ENCODE measurements around the gene CAB39. TPM values are rescaled to one million over a fixed set of nuclear protein-coding genes. Genes with fewer than 3 reads are reported as not detected.
A peak's percentile ranks its signal among the peaks of the same experiment; 100 is the strongest.

Gene CAB39
- total and polyA plus RNA-seq, 2 experiments from 2014 or later: 31.9 to 36.2 TPM

GRCh38 chr2:230779126-230779525, 66.5 kb downstream of the CAB39 start:
- H3K36me3 ChIP-seq: no peaks in the 10 kb centered on the region

GRCh38 chr2:230779607-230780006, 67.0 kb downstream of the CAB39 start:
- H3K4me3 ChIP-seq: no peak overlapping the region
- peak overlapping the region; percentile 62 for H3K27ac ChIP-seq
- no peak for TF ChIP-seq CTCF (IDR thresholded peaks at IDR 0.05; ENCODE audit: low read depth, low read length)

More at GRCh38 chr2:230779126-230779525, 66.5 kb downstream of the CAB39 start:
- no peaks in the 10 kb centered on the region for H3K9me3 ChIP-seq (ENCODE audit: low read depth)
- H3K4me3 ChIP-seq: no peak overlapping the region
- peak overlapping the region; percentile 62 for H3K27ac ChIP-seq
- H3K27me3 ChIP-seq: no peaks in the 10 kb centered on the region
- no peak for TF ChIP-seq CTCF (IDR thresholded peaks at IDR 0.05; ENCODE audit: low read depth, low read length)
- no peak for DNase-seq (ENCODE audit: low read depth in 1 of 2, low spot score in 1 of 2)
- peaks cover 24% of the 10 kb centered on the region for H3K4me1 ChIP-seq (ENCODE audit: low read depth)

GRCh38 chr2:230781130-230781797, 68.6 kb downstream of the CAB39 start:
- Histone ChIP-seq H3K9me3 (ENCODE audit: low read depth) (no peaks in the 10 kb centered on the region), H3K4me1 (ENCODE audit: low read depth) (peaks cover 25% of the 10 kb centered on the region), H3K27ac (peak overlapping the region; percentile 50), H3K4me3 (no peak overlapping the region), H3K36me3 (no peaks in the 10 kb centered on the region), H3K27me3 (no peaks in the 10 kb centered on the region)
- TF ChIP-seq CTCF (IDR thresholded peaks at IDR 0.05; ENCODE audit: low read depth, low read length): no peak
- no peak for DNase-seq (ENCODE audit: low read depth in 1 of 2, low spot score in 1 of 2)

More at GRCh38 chr2:230779607-230780006, 67.0 kb downstream of the CAB39 start:
- Histone ChIP-seq H3K27me3 (no peaks in the 10 kb centered on the region), H3K9me3 (ENCODE audit: low read depth) (no peaks in the 10 kb centered on the region), H3K4me1 (ENCODE audit: low read depth) (peaks cover 20% of the 10 kb centered on the region), H3K36me3 (no peaks in the 10 kb centered on the region)
- peak in 1 of 2 donors; percentile 14 for DNase-seq (ENCODE audit: low read depth in 1 of 2, low spot score in 1 of 2)

- no peak for DNase-seq (ENCODE audit: low read depth in 1 of 2, low spot score in 1 of 2)
These were observed 70.5 kb downstream of the CAB39 start for GRCh38 chr2:230783101-230783500.

GRCh38 chr2:230784795-230785194, 72.2 kb downstream of the CAB39 start:
- H3K27ac ChIP-seq: peak overlapping the region; percentile 95
- DNase-seq (ENCODE audit: low read depth in 1 of 2, low spot score in 1 of 2): peak; percentile 37 to 51
- no peaks in the 10 kb centered on the region for H3K9me3 ChIP-seq (ENCODE audit: low read depth)
- no peak overlapping the region for H3K4me3 ChIP-seq
- no peak for TF ChIP-seq CTCF (IDR thresholded peaks at IDR 0.05; ENCODE audit: low read depth, low read length)
- no peaks in the 10 kb centered on the region for H3K36me3 ChIP-seq
- H3K4me1 ChIP-seq (ENCODE audit: low read depth): peaks cover 16% of the 10 kb centered on the region
- no peaks in the 10 kb centered on the region for H3K27me3 ChIP-seq

More at GRCh38 chr2:230783101-230783500, 70.5 kb downstream of the CAB39 start:
- Histone ChIP-seq H3K27me3 (no peaks in the 10 kb centered on the region), H3K36me3 (no peaks in the 10 kb centered on the region), H3K4me1 (ENCODE audit: low read depth) (peaks cover 25% of the 10 kb centered on the region), H3K4me3 (no peak overlapping the region), H3K27ac (no peak overlapping the region), H3K9me3 (ENCODE audit: low read depth) (no peaks in the 10 kb centered on the region)
- TF ChIP-seq CTCF (IDR thresholded peaks at IDR 0.05; ENCODE audit: low read depth, low read length): no peak

Data from cardiac muscle cell (in vitro differentiated cells and primary cell).